ENCODE data around the gene FAM234B.
"Not testable (repeated sequence)": the region's sequence is repeated elsewhere in the genome, so short reads cannot be mapped to it uniquely, and the experiment has no call there.

Gene FAM234B

DNA sequence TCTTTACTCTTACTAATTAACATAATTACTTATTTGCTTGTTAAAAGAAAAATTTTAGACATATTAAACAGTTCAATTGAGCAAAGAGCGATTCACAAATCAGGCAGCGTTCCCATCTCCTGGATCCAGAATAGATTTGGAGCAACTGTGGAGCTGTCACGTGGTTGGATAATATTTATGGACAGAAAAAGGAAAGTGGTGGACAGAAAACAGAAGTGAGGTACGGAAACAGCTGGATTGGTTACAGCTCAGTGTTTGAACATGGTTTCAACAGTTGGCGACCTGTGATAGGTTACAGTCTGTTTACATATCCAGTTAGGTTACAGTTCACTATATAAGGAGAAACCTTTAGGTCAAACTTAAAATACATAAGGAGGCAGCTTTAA is 19.7 kb upstream of the FAM234B start:
- no peak for DNase-seq

DNA sequence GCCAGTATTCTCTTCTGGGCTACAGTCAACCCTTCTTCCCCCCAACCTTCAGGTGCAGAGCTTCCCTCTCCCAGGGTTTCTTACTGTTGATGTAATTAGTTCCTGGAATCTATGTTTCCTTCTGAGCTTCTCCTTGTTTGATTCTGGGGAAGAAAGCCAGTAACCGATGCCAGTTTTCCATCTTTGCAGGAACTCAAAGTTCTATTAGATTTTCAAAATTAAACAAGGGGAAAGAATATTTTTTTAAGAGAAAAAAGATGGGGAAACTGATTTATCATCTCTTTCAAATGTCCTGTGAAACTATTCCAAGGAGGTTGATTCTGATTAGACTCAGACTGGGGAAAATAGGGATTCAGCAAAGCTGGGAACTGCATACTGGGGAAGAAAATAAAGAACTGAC is 17.9 kb upstream of the FAM234B start:
- no peak for DNase-seq

DNA sequence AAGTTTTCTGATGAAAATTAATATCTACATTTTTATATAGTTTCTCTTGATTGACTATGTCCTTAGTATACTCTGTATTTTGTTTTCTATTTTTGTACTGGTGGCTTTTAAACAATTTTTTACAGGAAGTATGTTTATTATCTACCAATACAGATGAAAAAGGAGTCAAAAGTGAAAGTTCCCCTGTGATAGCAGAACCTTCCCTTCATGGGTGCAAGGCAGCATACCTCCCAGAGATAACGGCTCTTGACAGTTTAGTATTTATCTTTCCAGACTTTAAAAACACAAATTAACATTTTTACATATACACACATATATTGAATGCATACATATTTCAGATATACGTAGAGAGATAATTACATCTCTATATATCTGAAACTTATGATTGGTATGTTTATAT is 17.1 kb upstream of the FAM234B start:
- no peak for DNase-seq

DNA sequence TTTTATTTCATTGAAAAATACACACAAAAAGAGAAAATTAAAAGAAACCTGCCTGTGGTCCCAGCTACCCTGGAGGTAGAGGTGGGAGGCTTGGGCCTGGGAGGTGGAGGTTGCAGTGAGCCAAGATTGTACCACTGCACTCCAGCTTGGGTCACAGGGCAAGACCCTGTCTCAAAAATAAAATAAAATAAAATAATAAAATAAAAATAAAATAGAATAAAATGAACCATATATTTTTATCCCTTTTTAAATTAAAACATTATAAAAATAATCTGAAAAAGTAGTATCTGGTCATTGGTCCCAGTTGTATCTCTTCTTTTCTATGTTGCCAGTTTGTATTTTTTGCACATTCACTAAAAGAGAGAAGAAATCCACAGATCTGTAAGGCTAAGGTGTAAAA is 16.7 kb upstream of the FAM234B start:
- no peak for DNase-seq

DNA sequence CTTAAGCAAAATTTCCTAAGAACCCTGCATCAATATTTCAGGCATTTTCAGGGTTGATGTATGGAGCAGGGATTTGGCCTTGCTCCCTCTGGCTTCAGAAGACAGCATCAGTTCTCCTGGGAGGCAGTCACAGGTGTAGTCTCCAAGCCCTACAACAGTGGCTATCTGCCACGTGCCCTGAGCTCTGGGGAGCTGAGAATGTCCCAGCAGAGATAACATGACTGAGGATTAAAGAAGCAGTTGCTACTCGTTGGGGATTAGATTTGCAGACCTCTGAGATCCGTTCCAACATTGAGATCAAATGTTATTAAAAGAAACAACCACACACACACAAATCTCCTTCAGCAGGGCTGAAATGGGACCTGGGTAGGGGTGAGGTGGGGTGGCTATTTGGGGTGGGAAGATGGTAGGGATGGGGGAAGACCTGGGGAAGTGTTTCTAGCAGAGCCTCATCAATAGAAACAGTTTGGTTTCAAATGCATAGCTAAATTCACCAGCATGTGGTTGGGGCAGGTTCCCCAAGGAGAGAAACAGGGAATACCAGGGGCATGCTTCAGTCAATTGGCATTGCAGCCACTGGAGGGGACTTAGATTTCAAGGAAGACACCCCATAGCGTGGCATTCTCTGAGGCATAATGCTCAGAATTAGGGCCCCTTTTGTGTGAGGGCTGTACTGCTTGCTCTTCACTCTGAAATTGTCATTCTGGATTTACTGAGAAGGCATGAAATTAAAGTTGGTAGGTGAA is 15.2 kb upstream of the FAM234B start:
- DNase-seq, result no peak

DNA sequence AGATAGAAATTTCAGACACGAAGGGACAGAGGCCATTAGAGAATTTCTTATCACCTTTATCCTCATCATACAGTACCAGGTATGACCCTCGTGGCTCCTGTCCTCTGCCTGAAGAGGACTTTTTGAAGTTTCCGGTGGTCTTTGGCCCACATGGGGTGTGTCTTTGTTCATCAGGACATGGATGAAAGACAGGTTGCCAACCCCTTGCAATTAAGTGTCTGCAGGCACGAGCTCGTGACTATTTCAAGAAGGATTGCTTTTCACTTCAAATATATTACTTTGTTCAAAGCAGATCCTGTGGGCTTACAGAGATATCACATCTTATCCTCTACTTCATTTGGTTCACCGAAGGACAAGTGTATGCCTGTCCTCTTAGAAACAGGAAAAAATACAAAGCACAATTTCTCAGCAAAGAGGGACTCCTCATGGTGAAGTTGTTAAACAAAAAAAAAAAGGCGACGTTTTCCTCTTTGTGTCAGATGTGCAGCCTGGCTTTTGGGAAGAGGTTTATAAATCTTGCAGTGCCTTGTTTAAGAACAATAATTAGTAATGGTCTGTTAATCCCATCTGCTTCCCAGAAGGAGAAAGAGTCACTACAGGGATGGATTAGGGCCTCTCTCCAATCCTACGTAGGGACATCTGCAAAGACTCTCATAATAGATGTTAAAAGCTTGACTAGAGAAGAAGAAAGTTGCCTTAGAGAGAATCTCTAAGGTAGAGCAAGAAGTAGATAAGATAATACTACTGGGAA is 13.5 kb upstream of the FAM234B start:
- no peak for DNase-seq

DNA sequence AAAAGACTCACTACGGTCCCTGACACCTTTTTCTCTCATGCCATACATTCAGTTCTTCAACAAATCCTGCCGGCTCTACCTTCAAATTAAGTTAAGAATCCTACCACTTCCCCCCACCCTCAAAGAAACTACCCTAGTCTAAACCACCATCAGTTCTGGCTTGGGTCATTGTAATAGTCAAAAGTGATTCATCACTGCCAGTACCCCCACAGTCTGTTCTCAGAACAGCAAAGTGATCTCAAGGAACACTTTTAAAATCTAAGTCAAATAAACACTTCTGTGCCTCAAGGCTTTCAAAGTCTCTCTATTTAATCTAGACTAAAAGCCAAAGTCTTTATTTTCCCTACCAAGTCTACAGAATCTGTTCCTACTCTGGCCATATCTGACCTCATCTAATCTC is 12.0 kb upstream of the FAM234B start:
- DNase-seq, result no peak

DNA sequence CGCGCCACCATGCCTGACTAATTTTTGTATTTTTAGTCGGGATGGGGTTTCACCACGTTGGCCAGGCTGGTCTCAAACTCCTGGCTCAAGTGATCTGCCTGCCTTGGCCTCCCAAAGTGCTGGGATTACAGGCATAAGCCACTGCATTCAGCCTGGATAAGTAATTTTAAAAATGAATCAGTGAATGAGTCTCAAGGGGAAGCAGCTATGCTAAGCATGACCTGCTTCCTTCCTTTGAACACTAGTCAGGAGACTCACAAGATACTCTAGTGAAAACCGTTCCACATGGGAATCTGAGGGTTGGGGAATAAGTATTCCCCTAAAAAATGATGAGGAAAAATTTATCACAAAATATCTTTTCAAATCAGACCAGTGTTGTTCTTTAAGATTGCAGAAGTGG is 10.7 kb upstream of the FAM234B start:
- DNase-seq, result no peak

DNA sequence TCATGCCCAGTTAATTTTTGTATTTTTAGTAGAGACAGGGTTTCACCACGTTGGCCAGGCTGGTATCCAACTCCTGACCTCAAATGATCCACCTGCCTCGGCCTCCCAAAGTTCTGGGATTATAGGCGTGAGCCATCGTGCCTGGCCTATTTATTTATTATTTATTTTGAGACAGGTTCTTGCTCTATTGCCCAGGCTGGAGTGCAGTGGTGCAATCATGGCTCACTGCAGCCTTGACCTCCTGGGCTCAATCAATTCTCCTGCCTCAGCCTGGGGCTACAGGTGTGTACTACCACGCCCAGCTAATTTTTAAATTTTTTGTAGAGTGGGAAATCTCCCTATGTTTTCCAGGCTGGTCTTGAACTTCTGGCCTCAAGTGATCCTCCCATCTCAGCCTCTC is 8.8 kb upstream of the FAM234B start:
- DNase-seq, result not testable (repeated sequence)

DNA sequence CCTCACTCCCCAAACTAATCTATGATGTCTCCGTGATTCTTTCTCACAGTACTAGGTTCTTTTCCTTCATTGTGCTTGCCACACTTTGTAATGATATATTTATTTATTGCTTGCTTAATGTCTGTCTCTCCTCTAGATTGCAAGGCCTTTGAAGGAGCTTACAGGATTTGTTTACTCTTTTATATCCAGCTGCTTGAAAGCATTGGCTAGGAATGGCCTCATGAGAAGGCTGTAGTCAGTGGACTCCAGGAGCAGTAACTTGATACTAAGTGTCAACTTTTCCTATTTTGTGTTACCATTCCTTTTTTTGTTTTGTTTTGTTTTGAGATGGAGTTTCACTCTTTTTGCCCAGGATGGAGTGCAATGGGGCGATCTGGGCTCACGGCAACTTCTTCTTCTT is 7.3 kb upstream of the FAM234B start:
- DNase-seq, result no peak

DNA sequence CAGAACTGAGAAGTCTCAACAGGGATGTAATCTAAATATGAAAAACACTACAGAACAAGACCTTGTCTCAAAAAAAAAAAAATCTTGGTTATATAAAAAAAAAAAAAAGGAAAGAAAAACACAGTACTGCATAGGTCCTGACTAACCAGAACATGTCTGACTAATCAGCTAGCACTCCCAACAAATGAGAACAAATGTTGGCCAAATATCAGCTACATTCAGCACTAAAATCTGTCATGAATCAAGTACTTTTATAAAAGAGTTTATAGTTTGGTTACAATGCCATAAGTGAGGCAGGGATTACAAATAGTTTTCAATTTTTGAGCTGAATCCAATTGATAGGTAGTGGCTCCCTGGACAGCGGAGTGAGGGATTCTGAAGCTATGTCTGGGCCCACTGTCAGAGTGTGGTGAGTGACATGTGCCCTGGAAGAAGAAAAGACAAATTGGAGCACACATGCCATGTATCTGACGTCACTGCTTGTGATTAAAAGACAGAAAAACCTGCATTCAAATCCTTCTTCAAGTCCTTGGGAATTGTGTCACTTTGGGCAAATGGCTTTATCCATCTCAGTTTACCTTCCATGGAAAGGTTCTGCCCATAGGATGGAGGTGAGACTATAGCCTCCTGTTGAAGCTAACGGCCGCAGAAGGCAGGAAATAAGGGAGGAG is 5.6 kb upstream of the FAM234B start:
- DNase-seq, result no peak

DNA sequence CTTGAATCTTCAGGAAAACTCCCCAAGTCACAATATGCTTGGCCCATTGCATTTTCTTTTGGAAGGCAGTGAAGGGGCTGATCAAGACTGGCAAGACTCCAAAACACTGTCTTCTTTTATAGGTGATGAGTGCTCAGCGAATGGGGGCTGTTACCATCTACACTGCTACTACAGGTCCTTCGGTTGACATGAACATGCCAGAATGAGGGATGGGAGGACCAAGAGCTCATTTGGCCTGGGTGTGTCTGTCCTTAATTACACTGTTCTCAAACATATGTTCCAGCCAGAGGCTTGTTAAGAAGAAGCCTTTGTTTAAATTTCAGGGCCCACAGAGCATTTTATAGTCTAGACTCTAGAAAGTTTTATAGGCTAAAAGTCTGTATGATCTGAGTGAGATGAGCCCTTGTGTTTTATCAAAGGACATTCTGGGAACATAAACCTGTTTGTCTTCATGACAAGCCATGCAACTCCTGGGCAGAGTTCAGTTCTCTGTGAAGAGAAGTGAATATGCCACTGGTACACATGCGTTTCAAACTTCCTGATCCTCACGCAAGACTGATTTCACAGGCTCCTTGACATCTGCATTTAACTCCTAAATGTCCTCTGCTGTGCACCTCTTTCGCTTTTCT is 4.7 kb upstream of the FAM234B start:
- no peak for DNase-seq

DNA sequence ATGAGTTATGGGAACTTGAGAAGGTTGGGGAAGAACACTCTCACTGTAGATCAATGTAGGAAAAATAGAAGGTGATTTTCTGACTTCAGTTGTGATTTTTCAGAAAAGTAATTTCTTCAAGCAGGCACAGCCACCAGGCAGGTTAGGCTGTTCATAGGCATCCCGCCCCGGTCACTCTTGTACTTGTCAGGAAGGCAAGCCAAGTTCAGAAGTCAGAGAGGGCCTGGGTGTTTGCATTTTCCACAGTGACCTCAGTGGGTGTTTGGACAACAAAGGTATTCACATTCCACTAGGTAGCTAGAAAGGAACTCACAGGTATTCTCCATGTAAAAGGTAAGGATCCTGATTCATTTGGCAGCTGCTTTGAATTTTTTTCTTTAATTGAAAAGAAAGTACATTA is 3.0 kb upstream of the FAM234B start:
- DNase-seq, result no peak

DNA sequence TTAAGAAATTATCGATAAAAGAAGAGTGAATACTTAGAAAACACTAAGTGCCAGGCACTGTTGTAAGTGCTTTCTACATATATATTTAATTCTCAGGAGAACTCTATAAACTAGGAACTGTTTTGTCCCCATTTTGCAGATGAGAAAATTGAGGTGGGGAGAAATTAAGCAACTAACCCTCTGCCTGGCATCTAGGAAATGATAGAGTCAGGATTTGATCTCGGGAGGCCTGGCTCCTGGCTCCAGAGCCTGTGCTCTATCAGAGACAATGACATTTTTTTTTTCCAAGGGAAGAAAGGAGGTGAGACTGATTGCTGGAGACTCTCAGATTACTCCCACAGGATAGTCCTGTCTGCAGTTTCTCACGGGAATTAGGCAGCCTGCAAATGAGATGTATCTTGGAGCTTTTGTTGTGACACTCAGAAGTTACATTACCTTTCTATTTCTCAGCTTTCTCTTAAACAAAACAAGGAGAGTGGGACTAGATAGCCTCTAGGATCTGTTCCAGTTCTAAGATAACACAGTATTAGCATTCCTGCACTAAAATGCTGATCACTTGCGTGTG is 1.4 kb upstream of the FAM234B start:
- DNase-seq, result no peak

DNA sequence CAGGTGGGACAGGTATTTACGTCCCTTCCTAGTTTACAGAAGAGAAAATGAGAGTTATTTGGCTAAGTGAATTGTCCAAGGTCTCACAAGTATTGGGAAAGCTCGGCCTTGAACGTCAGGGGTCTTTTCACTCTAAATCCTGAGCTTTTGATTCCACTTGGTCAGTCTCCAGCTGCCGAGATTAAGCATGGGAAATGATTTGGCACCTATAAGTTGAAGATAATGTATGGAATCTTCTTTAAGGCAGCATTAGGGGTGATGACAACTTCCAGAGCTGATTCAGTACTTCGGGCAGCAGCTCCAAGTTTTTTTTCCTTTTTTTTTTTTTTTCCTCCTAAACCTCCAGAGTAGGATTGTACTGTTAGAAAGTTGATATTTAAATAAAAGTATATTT is 722 bp downstream of the FAM234B start:
- DNase-seq, result no peak

DNA sequence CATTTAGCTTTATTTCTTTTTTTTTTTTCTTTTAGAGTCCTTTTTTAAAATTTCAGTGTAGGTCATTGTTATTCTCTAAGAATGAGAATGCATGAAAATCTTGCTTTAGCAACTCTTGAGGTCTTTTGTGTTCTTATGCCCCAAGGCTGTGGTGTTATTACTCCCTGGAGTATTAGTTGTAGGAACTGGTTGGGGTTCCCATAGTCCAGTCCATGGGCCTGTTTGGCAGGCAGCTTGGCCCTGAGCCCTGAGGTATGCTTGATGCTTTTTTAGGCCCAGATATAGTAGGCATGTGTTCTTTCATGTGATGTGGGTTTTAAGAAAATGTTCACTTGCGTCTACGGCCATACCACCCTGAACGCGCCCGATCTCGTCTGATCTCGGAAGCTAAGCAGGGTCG is 1.6 kb downstream of the FAM234B start:
- DNase-seq, result no peak

DNA sequence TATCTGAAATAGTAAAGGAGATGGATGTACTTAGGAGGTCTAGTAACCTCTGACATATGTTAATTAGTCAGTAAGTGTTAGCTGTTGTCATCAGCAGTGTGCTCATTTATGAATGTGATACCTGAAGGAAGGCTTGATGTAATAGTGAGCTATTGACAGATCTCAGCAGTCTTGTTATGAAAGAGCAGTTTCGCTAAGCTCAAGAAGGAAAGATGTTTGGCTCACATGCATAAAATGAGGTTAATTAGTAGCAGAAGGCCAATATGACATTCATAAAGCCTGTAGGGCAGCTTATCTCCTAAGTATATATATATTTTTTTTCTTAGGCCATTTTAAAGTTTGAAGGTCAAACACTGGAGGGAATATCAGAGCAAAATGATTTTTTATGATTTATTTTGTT is 2.8 kb downstream of the FAM234B start:
- no peak for DNase-seq

DNA sequence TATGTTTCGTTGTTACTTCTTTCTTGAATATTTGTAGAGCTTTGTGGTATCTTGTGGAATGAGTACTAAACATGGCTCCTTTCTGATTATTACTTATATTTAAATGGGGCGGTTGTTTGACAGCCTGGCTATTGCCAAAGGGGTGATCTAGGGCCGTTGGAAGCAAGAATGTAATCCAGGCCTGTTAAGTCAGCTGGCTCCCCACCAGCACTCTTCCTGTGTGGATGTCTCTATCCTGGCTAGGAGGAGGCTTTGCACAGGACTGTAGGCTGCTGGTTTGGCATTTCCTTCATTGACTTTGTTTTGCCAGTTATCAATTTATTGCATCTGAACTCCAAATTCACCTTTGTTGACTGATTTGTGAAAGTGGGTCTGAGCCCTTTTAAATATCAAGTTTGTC is 5.6 kb downstream of the FAM234B start:
- no peak for DNase-seq

DNA sequence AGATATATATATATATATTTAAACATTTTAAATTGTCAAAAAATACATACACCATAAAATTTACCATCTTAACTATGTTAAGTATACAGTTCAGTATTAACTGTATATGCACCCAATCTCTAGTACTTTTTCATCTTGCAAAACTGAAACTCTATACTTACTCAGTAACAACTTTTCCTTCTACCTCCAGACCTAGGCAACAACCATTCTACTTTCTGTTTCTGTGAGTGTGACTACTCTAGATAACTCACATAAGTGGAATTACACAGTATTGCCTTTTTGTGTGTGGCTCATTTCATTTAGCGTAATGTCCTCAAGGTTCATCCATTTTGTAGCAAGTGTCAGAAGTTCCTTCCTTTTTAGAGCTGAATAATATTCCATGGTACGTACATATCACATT is 8.2 kb downstream of the FAM234B start:
- DNase-seq, result no peak

DNA sequence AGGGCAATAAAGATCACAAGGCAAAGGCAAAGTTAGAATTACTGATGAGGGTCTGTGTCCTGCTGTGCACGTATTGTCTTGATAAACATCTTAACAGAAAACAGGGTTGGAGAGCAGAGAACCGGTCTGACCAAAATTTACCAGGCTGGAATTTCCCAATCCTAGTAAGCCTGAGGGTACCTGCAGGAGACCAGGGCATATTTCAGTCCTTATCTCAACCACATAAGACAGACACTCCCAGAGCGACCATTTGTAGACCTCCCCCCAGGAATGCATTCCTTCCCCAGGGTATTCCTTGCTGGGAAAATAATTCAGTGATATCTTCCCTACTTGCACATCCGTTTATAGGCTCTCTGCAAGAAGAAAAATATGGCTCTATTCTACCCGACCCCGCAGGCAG is 9.4 kb downstream of the FAM234B start:
- DNase-seq, result not testable (repeated sequence)

DNA sequence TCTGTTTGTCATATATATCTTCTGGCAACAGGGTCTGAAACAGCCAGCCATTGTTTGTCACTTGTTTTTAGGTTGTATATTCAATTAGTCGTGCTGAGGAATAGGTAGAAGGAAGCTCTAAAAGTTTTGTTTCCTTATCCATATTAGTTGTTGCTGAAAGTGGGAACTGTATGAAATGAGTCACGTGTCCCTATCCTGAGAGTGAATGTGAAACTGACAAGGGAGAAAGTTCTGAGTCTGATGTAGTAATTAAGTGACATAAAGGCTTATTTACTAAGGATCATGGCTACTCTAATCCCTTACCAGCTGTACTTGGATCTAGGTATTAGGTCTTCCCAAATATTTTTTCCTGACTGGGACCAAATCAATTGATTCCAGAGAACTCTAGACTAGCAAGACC is 16.4 kb downstream of the FAM234B start:
- DNase-seq, result no peak

DNA sequence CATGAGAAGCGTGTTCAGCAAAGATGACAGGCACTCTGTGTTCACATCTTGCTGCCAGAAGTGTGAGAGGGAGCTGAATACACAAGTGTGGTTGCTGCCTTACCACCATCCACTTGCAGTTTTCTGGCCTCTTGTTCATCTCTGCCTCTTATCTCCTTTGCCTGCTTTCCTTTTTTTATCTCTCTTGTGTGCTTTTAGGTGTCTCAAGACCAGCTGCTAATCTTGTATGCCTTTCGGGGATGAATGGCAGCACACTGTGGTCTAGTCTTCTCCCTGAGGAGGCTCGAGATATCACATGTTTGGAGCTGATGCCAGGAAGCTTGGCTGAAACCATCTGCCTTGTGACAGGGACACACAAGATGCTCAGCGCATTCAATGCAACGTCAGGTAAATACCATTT is 17.2 kb downstream of the FAM234B start:
- DNase-seq, result no peak

DNA sequence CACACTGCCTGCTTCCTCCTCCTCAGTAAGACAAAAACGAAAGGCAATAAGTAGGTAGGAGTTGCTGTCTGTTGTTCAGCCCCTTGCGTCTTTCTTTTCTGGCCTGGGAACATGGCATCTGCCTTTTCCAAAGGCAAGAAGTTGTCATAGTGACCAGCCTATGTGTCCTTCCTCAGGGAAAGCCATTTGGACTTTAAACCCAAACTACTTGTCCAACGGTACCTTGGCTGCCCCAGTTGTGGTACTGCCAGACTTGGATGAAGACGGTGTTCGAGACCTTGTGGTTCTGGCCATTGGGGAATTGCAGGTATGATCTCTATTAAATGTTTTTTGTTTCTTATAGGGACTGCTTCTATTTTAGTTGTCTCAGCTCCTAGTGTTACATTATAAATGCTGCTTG is 18.5 kb downstream of the FAM234B start:
- DNase-seq, result no peak

Data from T-helper 9 cell (primary cell).